WTC11 (cell line): Measurements from ENCODE around the gene MAP4.

Experiments
- ATF1 ChIP-seq: sonication (generic); formaldehyde crosslinking; IDR thresholded peaks from 2 replicates; pipeline ENCODE4 v1.8.1; 2023; ENCODE audit warnings: mild to moderate bottlenecking, moderate library complexity, missing genetic modification reagents
- ZNF396 ChIP-seq: fragments of 250-450 bp; sonication (Bioruptor Pico); IDR thresholded peaks from 2 replicates; pipeline ENCODE4 v1.8.0; 2021; ENCODE audit warnings: mild to moderate bottlenecking, moderate library complexity, borderline replicate concordance

DNA sequence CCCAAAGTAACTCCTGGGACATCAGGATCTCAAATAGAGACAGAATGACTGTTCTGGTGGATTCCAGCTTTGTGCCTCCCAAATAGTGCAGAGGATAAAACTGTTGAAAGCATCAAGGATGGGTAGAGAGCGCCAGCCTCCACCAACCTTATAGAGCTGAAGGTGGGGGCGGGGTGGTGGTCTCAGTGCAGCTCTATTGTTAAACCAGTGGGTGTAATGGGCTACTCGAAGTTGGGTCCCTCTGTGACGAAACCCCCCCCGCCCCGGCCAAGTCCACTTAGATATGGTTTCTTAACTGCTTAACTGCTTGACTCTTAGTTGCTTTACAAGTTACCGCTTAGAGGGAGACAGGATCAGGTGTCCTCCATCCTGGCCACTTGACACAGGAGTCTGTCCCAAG lies 190.6 kb downstream of the MAP4 start:
- TF ChIP-seq ZNF396 (CRISPR knock-in tag) = no peak
- no peak for TF ChIP-seq ATF1 (CRISPR knock-in tag)
